NCI-H1930 (cell line): ENCODE results near the gene CYP46A1.

Experiments used
- DNase-seq, 2 experiments: peaks; one replicate each; lab custom pipeline; 2025; lab: John Stamatoyannopoulos, UW

The CYP46A1 gene

DNA sequence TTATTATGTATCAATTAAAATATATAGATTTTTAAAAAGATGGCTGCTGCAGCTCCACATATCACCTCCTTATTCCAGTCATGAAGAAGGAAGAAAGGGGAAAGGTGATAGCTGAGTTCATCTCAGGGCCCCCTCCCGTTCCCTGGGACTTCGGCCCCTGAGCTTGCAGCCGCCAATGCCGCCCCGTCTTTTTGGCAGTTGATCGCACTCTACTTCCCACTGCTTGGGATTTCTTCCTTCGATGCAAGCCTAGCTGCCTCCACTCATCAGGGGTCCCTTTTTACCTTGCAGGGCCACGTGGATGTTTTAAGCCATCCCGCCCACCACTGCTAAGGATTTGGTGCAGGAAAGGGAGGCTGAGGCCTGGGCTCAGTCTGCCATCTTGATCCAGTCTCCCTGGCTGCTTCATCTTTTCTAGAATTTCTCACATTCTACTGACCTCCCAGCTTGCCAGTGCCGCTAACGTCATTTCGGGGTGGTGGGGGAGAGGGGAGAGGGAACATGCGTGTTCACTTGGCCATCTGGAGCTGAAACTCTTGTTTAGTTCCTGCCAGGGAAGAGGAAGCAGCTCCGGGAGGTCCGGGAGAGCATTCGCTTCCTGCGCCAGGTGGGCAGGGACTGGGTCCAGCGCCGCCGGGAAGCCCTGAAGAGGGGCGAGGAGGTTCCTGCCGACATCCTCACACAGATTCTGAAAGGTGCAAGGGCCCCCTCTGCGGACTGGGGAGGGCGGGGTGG is 31.3 kb downstream of the CYP46A1 start:
- DNase-seq, result no peak

DNA sequence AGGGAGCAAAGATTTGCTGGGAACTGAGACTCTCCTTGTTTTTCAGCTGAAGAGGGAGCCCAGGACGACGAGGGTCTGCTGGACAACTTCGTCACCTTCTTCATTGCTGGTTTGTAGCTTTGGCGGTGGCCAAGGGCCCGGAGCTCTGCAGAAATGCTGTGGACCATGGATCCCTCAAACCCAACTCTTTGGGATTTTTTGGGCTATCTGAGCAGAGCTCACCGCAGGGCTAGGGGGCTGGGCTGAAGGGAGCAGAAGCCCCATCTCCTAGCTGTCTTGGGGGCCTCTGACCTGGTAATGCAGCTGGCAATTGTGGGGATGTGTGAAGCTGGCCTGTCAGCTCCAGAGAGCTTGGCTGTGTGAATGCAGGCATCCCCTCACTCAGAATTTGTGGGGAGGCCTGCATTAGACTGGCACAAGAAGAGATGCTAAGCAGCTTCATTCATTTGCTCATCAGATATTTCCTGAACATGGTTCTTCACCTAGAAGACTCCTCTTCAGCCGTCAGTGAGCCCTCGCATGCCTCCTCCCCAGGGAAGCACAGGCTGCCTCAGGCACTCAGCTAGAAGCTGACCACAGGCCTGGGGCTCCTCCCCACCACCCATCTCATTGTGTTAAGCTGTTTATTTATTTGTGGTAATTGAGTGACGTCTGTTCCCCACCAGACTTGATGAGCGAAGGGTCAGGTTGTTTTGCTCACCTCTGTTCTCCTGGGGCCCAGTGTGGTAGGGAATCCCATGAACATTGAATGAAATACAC is 32.2 kb downstream of the CYP46A1 start:
- DNase-seq, result no peak

- no peak for DNase-seq
These were observed 33.0 kb downstream of the CYP46A1 start for GRCh38 chr14:99716850-99717681.

DNA sequence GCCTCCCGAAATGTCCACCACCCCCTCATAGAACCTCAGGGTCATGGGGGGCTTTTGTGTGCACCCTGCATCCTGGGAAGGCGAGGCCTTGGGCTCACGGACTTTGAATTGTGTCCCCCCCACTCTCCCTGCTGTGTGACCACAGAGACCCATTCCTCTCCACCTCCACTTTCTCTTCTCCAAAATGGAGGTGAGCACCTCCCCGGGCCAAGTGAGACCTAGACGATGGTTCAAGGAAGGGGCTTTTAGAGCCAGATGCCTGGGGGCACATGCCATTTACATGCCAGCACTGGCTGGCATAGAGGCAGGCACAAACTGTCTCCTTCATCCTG is 33.5 kb downstream of the CYP46A1 start:
- no peak for DNase-seq

DNA sequence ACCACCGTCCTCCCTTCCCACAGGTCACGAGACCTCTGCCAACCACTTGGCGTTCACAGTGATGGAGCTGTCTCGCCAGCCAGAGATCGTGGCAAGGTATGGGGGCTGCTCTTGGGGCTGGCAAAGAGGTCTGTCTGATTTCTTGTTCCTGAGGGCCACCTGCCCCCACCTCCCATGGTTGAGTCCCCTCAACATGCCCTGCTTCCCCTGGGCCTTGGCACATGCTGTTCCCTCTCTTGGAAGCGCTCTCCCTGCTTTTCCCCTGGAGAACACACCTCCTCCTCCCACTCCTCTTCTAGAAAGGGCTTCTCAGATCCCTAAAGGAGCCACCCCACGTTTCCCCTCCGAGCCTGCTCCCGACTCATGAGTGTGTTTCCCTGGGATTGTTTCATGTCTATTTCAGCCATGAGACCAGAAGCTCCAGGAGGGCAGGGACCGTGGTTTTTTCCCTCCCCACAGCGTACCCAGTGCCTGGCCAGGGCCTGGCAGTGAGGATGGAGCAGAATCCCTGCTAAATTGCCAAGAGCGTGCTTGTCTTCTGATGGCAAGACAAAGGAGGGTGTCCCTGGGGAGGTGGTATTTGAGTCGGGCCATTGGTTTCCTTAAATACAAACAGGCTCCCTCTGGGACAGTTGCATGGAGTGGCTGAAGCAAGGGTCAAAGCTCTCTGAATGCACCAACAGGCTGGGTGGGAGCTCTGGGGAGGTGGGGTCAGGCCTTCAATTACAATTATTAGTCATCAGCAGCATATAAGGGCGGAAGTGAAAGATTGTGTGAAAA is 34.1 kb downstream of the CYP46A1 start:
- DNase-seq, result peak in 1 of 2 experiments; percentile 66

GRCh38 chr14:99718811-99719192 is 34.7 kb downstream of the CYP46A1 start:
- no peak for DNase-seq

DNA sequence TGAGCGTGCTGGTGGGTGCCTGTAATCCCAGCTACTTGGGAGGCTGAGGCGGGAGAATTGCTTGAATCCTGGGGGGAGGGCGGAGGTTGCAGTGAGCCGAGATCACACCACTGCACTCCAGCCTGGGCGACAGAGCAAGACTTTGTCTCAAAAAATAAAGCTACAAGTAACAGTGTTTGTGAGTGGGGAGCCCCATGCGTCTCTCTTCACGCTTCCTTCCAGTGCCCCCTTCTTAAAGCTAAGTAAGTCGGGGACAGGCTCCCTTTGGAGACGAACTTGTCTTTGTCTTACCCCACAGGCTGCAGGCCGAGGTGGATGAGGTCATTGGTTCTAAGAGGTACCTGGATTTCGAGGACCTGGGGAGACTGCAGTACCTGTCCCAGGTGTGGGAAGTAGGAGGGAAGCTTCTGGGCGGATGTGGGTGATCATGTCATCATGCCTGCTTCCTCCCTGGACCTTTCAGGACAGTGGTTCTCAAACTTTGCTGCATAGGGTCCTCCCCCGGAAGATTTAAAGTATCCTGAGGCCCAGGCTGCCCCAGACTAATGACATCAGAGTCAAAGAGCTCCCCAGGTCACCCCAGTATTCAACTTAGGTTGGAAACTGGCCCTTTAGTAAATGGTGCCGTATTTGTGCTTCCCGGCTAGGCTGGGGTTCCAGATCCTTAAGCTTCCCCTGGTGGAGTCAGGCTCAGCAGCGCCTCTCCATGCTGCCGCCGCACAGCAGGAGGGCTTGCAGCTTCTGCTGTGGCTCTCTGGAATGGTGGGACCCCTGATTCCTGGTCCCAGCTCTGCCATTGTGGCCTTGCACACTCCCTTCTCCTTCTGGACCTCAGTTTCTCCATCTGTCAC is 37.1 kb downstream of the CYP46A1 start:
- DNase-seq, result no peak

- no peak for DNase-seq
These were observed 37.9 kb downstream of the CYP46A1 start for GRCh38 chr14:99721792-99722516.

DNA sequence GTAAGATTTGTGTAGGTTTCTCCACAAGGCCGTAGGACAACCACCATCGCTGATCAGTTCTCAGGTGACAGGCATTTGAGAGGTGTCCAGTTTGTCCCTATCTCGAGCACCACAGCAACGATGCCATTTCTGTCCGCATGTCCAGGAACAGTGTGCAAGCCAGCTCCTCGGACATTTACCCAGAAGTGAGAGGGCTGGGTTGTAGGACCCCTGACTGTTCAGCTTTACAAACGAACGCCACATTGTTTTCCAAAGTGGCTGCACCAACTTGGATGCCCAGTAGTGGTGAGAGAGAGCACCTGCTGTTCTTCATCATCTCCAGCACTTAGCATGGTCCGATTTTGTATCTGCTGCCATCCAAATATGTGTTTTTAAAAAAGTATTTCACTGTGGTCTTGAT is 38.6 kb downstream of the CYP46A1 start:
- DNase-seq, result no peak

GRCh38 chr14:99724196-99724891 is 40.2 kb downstream of the CYP46A1 start:
- DNase-seq, result no peak

GRCh38 chr14:99724939-99725773 is 41.1 kb downstream of the CYP46A1 start:
- no peak for DNase-seq

DNA sequence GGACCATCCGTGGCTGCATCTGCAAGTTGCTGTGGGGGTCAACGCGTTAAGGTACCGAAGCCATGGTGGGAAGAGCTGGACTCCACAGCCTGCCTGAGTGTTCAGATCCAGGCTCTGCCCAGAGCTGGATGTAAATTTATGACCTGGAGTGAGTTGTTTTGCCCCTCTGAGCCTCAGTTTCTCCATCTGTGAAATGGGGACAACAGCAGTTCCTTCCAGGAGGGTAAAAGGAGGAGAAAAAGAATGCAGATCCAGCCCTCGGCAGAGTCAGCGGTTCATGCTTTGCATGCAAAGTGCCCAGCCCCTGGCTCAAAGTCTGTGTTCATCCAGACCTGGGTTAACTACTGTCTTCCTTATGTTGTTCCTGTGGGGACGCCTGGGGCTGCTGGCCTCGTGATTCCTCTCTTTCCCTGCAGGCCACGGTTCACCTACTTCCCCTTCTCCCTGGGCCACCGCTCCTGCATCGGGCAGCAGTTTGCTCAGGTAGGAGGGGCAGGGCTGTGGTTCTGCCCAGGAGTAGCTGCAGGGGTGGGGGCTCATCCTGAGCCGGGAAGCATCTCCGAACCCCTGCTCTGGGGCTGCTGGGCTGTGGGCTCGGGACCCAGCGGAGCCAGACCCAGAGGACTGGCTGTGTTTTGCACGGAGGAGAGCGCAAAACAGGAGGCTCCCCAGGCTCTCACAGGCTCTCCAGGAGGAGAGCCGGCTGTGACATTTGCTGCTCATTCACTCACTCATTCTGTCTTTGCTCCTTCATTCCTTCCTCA is 41.9 kb downstream of the CYP46A1 start:
- DNase-seq, result no peak

GRCh38 chr14:99726538-99727095 is 42.5 kb downstream of the CYP46A1 start:
- DNase-seq, result no peak

- DNase-seq, result no peak
These were observed 43.2 kb downstream of the CYP46A1 start for GRCh38 chr14:99727096-99727870.

GRCh38 chr14:99728231-99728920 is 44.3 kb downstream of the CYP46A1 start:
- no peak for DNase-seq

GRCh38 chr14:99728981-99729451 is 44.9 kb downstream of the CYP46A1 start:
- DNase-seq, result no peak
